Measurements from ENCODE around the gene RABAC1. TPM values are rescaled to one million over a fixed set of nuclear protein-coding genes. Genes with fewer than 3 reads are reported as not detected.

Gene RABAC1
- total and polyA plus RNA-seq, 9 of the 15 experiments (the other 6 are each of a cell fraction or from before 2014, with no cell fraction given), result 2.4 to 28.1 (median 9.3) TPM

DNA sequence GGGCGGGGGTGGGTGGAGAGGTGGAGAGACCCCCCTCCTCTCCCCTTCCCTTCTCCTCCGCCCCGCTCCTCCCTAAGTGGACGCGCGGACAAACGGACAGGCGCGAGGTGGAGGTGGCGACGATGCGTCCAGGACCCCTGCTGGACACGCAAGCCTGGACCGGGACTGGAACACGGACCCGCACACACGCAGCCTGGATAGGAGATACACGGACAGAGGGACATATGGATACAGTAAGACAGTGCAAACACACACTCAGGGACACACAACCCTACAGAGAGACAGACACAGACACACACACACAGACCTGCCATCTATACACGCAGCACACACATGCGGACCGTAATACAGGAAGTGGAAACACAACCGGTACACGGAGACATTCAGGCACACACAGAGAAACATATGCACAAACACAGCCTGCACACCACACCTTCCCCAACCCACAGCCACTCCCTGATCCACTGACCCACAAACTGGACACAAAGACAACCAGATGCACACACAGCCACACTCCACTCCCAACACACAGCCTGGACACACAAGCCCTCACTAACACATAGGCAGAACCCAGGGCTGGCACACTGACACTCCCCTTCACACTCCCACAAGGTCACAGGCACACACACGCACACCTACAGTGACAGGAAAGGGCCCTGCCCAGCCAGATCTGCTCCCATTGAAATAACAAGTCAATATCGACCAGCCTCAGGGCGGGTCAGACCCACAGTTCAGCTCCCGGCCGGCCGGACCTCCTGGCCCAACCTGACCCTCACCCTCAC is 30.2 kb downstream of the RABAC1 start (continued):
- TF ChIP-seq CCAR2 (IDR thresholded peaks at IDR 0.05; ENCODE audit: low read depth, low read length), result no peak
- TF ChIP-seq ZNF431 (CRISPR knock-in tag; IDR thresholded peaks at IDR 0.05), result no peak
- no peak for TF ChIP-seq KHSRP (IDR thresholded peaks at IDR 0.05)
- TF ChIP-seq USF1 (CRISPR knock-in tag; IDR thresholded peaks at IDR 0.05), result no peak; the same call in 1 of the 2 replicates
- TF ChIP-seq EHMT2 (IDR thresholded peaks at IDR 0.05), result 0 out of 2 replicates have a peak, but pooled peaks have one; percentile 41
- TF ChIP-seq SOX6 (IDR thresholded peaks at IDR 0.05), result peak; percentile 16; the same call in 1 of the 2 replicates
- no peak for TF ChIP-seq ZNF583 (CRISPR knock-in tag; IDR thresholded peaks at IDR 0.05)
- TF ChIP-seq HEY1 (CRISPR knock-in tag; IDR thresholded peaks at IDR 0.05; ENCODE audit: borderline replicate concordance), result no peak
- no peak for TF ChIP-seq HES1 (IDR thresholded peaks at IDR 0.05; ENCODE audit: low read depth)
- TF ChIP-seq MEF2A (IDR thresholded peaks at IDR 0.05; ENCODE audit: control insufficient read depth, low read depth, low read length), result no peak
- no peak for TF ChIP-seq CEBPB (tag; IDR thresholded peaks at IDR 0.05)
- TF ChIP-seq MTA2 (IDR thresholded peaks at IDR 0.05; ENCODE audit: low read depth), result peak; percentile 35
- TF ChIP-seq ZBTB49 (CRISPR knock-in tag; IDR thresholded peaks at IDR 0.05; ENCODE audit: borderline replicate concordance), result no peak
- peak; percentile 37; the same call in 1 of the 2 replicates for TF ChIP-seq ETV1 (tag; conservative IDR thresholded peaks at IDR 0.05; ENCODE audit: low read depth)
- TF ChIP-seq, protein P1, sequence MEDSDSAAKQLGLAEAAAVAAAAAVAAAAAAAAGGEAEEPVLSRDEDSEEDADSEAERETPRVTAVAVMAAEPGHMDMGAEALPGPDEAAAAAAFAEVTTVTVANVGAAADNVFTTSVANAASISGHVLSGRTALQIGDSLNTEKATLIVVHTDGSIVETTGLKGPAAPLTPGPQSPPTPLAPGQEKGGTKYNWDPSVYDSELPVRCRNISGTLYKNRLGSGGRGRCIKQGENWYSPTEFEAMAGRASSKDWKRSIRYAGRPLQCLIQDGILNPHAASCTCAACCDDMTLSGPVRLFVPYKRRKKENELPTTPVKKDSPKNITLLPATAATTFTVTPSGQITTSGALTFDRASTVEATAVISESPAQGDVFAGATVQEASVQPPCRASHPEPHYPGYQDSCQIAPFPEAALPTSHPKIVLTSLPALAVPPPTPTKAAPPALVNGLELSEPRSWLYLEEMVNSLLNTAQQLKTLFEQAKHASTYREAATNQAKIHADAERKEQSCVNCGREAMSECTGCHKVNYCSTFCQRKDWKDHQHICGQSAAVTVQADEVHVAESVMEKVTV (CRISPR knock-in tag; IDR thresholded peaks at IDR 0.05), result no peak
- TF ChIP-seq MIER1 (IDR thresholded peaks at IDR 0.05; ENCODE audit: low read depth), result peak; percentile 69; the same call in 1 of the 2 replicates
- TF ChIP-seq RBM22 (IDR thresholded peaks at IDR 0.05; ENCODE audit: low read depth, low read length, poor library complexity, severe bottlenecking), result no peak
- no peak for TF ChIP-seq HNRNPL (IDR thresholded peaks at IDR 0.05; ENCODE audit: low read depth, low read length)
- no peak for TF ChIP-seq ZNF217 (CRISPR knock-in tag; IDR thresholded peaks at IDR 0.05)
- TF ChIP-seq ZZZ3 (IDR thresholded peaks at IDR 0.05), result no peak
- no peak for TF ChIP-seq SRSF9 (IDR thresholded peaks at IDR 0.05; ENCODE audit: borderline replicate concordance, low read depth, low read length)
- no peak for TF ChIP-seq PRMT5 (CRISPR knock-in tag; IDR thresholded peaks at IDR 0.05)
- TF ChIP-seq JUND (IDR thresholded peaks at IDR 0.05; ENCODE audit: borderline replicate concordance, low read depth, low read length), result 0 out of 2 replicates have a peak, but pooled peaks have one; percentile 9
- peak; percentile 48; the same call in 1 of the 3 replicates for TF ChIP-seq JUND (tag; IDR thresholded peaks at IDR 0.05; ENCODE audit: borderline replicate concordance, low read depth, low read length)
- TF ChIP-seq KLF1 (tag; IDR thresholded peaks at IDR 0.05), result no peak
